SK-N-MC (cell line): ENCODE data around the gene OR5D13.

Experiments
- EZH2 ChIP-seq: fragments of 200-600 bp; sonication (generic); IDR thresholded peaks from one replicate; pipeline ENCODE4 v1.6.1; 2017; ENCODE audit warnings: antibody characterized with exemption
- FOXP2 ChIP-seq: optimal IDR thresholded peaks from 2 replicates; pipeline ENCODE3; 2011; ENCODE audit warnings: mild to moderate bottlenecking, moderate library complexity; ENCODE audit not compliant: insufficient read depth; ENCODE audit errors: extremely low read length, control extremely low read depth
- POLR2AphosphoS5 ChIP-seq: IDR thresholded peaks from 2 replicates; pipeline ENCODE4 v1.6.1; 2012; ENCODE audit warnings: mild to moderate bottlenecking, low read depth, low read length, borderline replicate concordance

- TF ChIP-seq POLR2AphosphoS5 (no peak), EZH2 (no peak), FOXP2 (no peak)
These were observed 37.8 kb downstream of the OR5D13 start, which contains the start of gene OR5L1 for GRCh38 chr11:55811067-55811466.
